Lower lobe of right lung (tissue), 2 donors: Measurements from ENCODE around the gene SCLT1. TPM values are rescaled to one million over a fixed set of nuclear protein-coding genes. Genes with fewer than 3 reads are reported as not detected.

Experiments
- ATAC-seq, 2 donors: fragments of 200-7000 bp; cut with Tn5 transposase; one replicate each; pipeline ENCODE4 v1.9.1; 2020 to 2022; ENCODE audit warnings: mild to moderate bottlenecking in 2 of 2, moderate library complexity in 2 of 2
- DNase-seq: peaks from one replicate; pipeline ENCODE4 v3.0.0-alpha.2; 2020
- H3K27ac ChIP-seq: fragments of 200-600 bp; one replicate; pipeline ENCODE4 v1.8.0; 2022
- H3K27me3 ChIP-seq: fragments of 200-600 bp; one replicate; pipeline ENCODE4 v1.8.0; 2022; ENCODE audit warnings: low read depth
- H3K36me3 ChIP-seq: fragments of 200-600 bp; one replicate; pipeline ENCODE4 v1.8.0; 2022; ENCODE audit warnings: mild to moderate bottlenecking
- H3K4me1 ChIP-seq: fragments of 200-600 bp; one replicate; pipeline ENCODE4 v1.8.0; 2022
- H3K4me3 ChIP-seq: fragments of 200-600 bp; one replicate; pipeline ENCODE4 v1.8.0; 2022; ENCODE audit warnings: mild to moderate bottlenecking
- H3K9me3 ChIP-seq: fragments of 200-600 bp; one replicate; pipeline ENCODE4 v1.8.0; 2022
- CTCF ChIP-seq: fragments of 200-600 bp; IDR thresholded peaks from one replicate; pipeline ENCODE4 v1.8.0; 2022; ENCODE audit warnings: antibody characterized with exemption, mild to moderate bottlenecking
- intact Hi-C: fragments of 100-400 bp; cut with DNase I; formaldehyde crosslinking; loops from one replicate; pipeline ENCODE4 v1.11.0; 2022
- total RNA-seq: library from RNA; stranded (reverse); fragmentation: NEBNext Ultra II Directional; extraction: Animal tissue kit (Norgen Biotek cat#: 25700); gene quantifications from one replicate; pipeline ENCODE4 v1.2.1, GENCODE V29; 2021
- donor health status: DM: no; HTN: yes; CAD: no; lungs with severe emphysema.

Gene SCLT1
- total RNA-seq, 1 donor from 2014 or later, result 19.3 TPM

- no peak overlapping the region for H3K27ac ChIP-seq
- DNase-seq (no peak), ATAC-seq (no peak)
- TF ChIP-seq CTCF, result no peak
- intact Hi-C loops, result no loop called here
- H3K27me3 ChIP-seq, result no peaks in the 10 kb centered on the region
- H3K36me3 ChIP-seq, result peaks cover 65% of the 10 kb centered on the region
- no peaks in the 10 kb centered on the region for H3K4me1 ChIP-seq
- no peaks in the 10 kb centered on the region for H3K9me3 ChIP-seq
- no peak overlapping the region for H3K4me3 ChIP-seq
Measured at GRCh38 chr4:128871948-128872347, 221.4 kb downstream of the SCLT1 start.

GRCh38 chr4:128869776-128870509 lies 223.4 kb downstream of the SCLT1 start:
- no peak for TF ChIP-seq CTCF
- Histone ChIP-seq H3K9me3 (no peaks in the 10 kb centered on the region), H3K27ac (no peak overlapping the region), H3K36me3 (peaks cover 83% of the 10 kb centered on the region), H3K27me3 (no peaks in the 10 kb centered on the region), H3K4me3 (no peak overlapping the region), H3K4me1 (no peaks in the 10 kb centered on the region)
- no peak for ATAC-seq
- no peak for DNase-seq
- intact Hi-C loops, result no loop called here

- H3K36me3 ChIP-seq, result peaks cover 95% of the 10 kb centered on the region
- ATAC-seq, result no peak
- H3K27me3 ChIP-seq, result no peaks in the 10 kb centered on the region
- no peaks in the 10 kb centered on the region for H3K9me3 ChIP-seq
- intact Hi-C loops, result no loop called here
- no peak overlapping the region for H3K27ac ChIP-seq
- no peak for DNase-seq
- H3K4me3 ChIP-seq, result no peak overlapping the region
- peaks cover 1% of the 10 kb centered on the region for H3K4me1 ChIP-seq
- TF ChIP-seq CTCF, result no peak
Measured at GRCh38 chr4:128868758-128869157, 224.6 kb downstream of the SCLT1 start.

- ATAC-seq (no peak), DNase-seq (no peak)
- Histone ChIP-seq H3K36me3 (peaks cover 92% of the 10 kb centered on the region), H3K9me3 (no peaks in the 10 kb centered on the region), H3K27ac (no peak overlapping the region), H3K4me1 (peaks cover 22% of the 10 kb centered on the region), H3K4me3 (no peak overlapping the region), H3K27me3 (no peaks in the 10 kb centered on the region)
- TF ChIP-seq CTCF, result no peak
- intact Hi-C loops, result no loop called here
Measured at GRCh38 chr4:128866691-128867090, 226.6 kb downstream of the SCLT1 start.

- Histone ChIP-seq H3K27me3 (no peaks in the 10 kb centered on the region), H3K4me1 (peaks cover 24% of the 10 kb centered on the region), H3K9me3 (no peaks in the 10 kb centered on the region), H3K4me3 (no peak overlapping the region), H3K27ac (no peak overlapping the region), H3K36me3 (peaks cover 92% of the 10 kb centered on the region)
- DNase-seq (no peak), ATAC-seq (no peak)
- intact Hi-C loops, result no loop called here
- TF ChIP-seq CTCF, result no peak
Measured at GRCh38 chr4:128866269-128866668, 227.1 kb downstream of the SCLT1 start.
